OCI-LY7 (cell line): ENCODE measurements around the gene SPTLC2.

Experiments used
- CTCF ChIP-seq: fragments of 200-600 bp; sonication (generic); conservative IDR thresholded peaks from 2 replicates; pipeline ENCODE4 v1.5.1; 2014; ENCODE audit warnings: mild to moderate bottlenecking, antibody characterized with exemption, low read length, moderate library complexity, mixed read lengths
- EZH2phosphoT487 ChIP-seq: fragments of 200-600 bp; sonication (generic); IDR thresholded peaks from 2 replicates; pipeline ENCODE4 v1.6.1; 2018; ENCODE audit warnings: low read depth, borderline replicate concordance, mild to moderate bottlenecking, mixed run types, antibody characterized with exemption, low read length, moderate library complexity, mixed read lengths

DNA sequence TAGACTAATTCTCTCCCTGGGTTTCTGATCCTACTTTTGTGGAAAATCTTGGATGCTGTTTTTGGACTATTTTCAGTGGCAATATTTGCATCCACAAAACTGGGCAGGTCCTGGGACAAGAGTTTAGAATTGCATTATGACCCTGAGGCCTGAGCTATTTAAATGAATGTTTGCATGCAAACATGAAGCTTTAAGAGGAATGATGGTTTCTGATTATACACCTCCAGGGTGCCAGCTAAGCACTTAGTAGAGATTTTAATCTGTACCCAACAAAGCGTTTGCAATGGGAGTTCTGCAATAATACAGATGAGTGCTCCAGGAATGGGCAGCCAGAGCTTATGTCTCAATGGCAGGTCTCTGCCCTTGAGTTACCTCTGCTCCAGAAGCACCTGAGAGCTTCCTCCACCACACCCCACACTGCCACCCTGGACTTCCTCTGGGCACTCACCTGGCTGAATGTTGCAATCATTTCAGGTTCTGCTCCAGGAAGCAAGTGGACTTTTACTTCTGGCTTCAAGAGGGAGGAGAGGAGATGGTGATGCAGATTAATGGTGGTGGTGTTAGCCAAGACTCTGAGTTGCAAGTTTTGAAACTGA, 6.0 kb upstream of the SPTLC2 start:
- no peak for TF ChIP-seq CTCF
- no peak for TF ChIP-seq EZH2phosphoT487
